Measurements from ENCODE around the gene LEO1. TPM values are rescaled to one million over a fixed set of nuclear protein-coding genes. Genes with fewer than 3 reads are reported as not detected.

Gene LEO1
- total RNA-seq, 2 donors from 2014 or later, result 5.7 to 9.9 TPM

DNA sequence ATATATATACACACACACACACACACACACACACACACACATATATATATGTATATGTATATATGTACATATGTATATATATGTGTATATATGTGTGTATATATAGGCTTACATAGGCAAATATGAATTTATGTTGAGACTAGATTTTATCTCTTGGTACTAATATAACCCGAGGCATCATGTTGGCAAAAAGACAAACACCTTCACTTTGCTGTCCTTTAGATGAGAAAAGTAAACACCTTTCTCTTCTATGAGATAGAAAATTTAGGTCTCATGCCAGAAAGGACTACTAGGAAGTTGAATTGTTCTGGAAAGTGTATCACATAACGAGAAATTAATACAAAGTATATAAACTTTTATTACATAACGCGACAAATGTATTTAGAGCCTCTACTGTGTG is 19.6 kb upstream of the LEO1 start:
- Histone ChIP-seq H3K27me3 (no peaks in the 10 kb centered on the region), H3K36me3 (replicated peaks in 1 of 2; ENCODE audit: insufficient read depth in 1 of 2, low read depth in 2 of 2) (no peaks in the 10 kb centered on the region), H3K4me1 (no peaks in the 10 kb centered on the region), H3K4me3 (no peak overlapping the region), H3K9me3 (no peaks in the 10 kb centered on the region), H3K27ac (no peak overlapping the region)
- ATAC-seq (no peak), DNase-seq (no peak)
- no peak for TF ChIP-seq POLR2A (IDR thresholded peaks at IDR 0.05)
- no peak for TF ChIP-seq CTCF (IDR thresholded peaks at IDR 0.05)
- intact Hi-C loops (cut with DNase I), result no loop called here
- WGBS, 2 donors, result 71 to 76% methylated on average over 4 of the region's 4 CpGs

DNA sequence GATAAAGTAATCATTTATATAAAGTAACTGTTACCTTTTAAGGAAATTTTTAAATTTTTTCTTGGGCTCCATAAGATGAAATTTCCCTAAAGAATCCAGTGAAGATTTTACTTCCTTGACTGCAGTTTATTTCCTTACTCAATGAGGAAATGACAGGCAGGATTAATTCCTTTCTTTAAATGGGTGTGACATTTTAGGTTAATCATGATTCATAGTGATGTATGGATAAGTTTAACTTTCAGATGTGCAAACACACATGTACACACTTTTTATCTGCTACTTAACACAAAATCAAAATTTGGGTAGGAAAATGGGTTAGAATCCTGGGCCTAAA is 11.2 kb upstream of the LEO1 start:
- Histone ChIP-seq H3K36me3 (replicated peaks in 1 of 2; ENCODE audit: insufficient read depth in 1 of 2, low read depth in 2 of 2) (no peaks in the 10 kb centered on the region), H3K9me3 (no peaks in the 10 kb centered on the region), H3K4me3 (no peak overlapping the region), H3K4me1 (peaks cover 11% of the 10 kb centered on the region), H3K27ac (no peak overlapping the region), H3K27me3 (no peaks in the 10 kb centered on the region)
- no peak for DNase-seq
- no peak for ATAC-seq
- intact Hi-C loops (cut with DNase I), result no loop called here
- no peak for TF ChIP-seq POLR2A (IDR thresholded peaks at IDR 0.05)
- TF ChIP-seq CTCF (IDR thresholded peaks at IDR 0.05), result no peak

DNA sequence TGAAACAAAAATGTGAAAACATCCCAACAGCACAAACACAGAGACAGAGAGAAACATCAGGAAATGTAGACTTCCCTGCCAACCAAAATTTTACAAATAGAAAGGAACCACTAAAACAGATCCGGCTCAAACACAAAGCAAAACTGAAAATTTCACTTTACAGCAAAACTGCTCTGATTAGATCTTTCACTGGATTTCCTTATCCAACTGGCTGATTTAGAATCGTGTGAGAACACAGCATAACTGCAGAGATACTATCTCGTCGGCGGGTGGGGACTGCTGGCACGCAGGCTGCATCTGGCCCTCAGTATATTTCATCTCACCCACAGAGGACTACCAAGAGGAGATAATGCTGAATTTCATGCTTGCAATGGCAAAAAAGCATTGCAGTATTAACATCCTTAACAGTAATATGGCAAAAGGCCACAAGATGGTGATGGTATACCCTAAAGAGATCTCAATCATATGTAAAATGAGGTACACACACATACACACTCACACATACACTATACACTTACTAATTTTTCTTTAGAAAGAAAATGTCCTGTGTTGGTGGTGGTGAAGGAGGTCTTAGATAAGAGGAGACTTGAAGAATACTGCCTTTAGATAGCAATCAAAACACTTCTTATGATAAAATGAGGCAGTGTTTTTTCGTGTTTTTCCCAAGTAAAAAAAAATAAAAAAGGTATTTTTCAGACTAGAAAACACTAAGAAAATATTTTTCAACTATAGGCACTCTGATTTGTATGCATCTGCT is 10.6 kb upstream of the LEO1 start:
- Histone ChIP-seq H3K27ac (peak overlapping the region in 2 of 4 donors; percentile 8 to 22), H3K27me3 (no peaks in the 10 kb centered on the region), H3K4me3 (no peak overlapping the region), H3K36me3 (replicated peaks in 1 of 2; ENCODE audit: insufficient read depth in 1 of 2, low read depth in 2 of 2) (no peaks in the 10 kb centered on the region), H3K4me1 (peaks cover 11% of the 10 kb centered on the region), H3K9me3 (no peaks in the 10 kb centered on the region)
- ATAC-seq, result peak; percentile 53
- TF ChIP-seq CTCF (IDR thresholded peaks at IDR 0.05), result peak in 4 of 7 experiments; percentile 43 to 62 (median 48)
- no peak for TF ChIP-seq POLR2A (IDR thresholded peaks at IDR 0.05)
- WGBS, 2 donors, result 16 to 24% methylated on average over 7 of the region's 7 CpGs
- peak in 2 of 4 donors; percentile 11 to 16 for DNase-seq
- intact Hi-C loops (cut with DNase I), result no loop called here

DNA sequence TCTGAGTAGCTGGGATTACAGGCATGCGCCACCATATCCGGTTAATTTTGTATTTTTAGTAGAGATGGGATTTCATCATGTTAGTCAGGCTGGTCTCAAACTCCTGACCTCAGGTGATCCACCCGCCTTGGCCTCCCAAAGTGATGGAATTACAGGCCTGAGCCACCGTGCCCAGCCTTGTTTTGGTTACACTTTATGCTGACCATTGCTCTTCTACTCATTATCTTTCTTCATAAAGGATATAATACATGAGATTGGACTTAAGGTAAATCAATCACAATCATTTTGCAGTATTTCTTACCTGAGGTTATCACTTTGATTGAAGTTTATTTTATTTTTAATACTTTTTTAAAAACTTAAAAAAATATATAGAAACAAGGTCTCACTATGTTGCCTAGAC is 2.2 kb upstream of the LEO1 start:
- no peak for TF ChIP-seq CTCF (IDR thresholded peaks at IDR 0.05)
- no peak for TF ChIP-seq POLR2A (IDR thresholded peaks at IDR 0.05)
- no peak for DNase-seq
- peaks cover 13% of the 10 kb centered on the region for H3K4me1 ChIP-seq
- H3K9me3 ChIP-seq, result no peaks in the 10 kb centered on the region
- no peak for ATAC-seq
- H3K27ac ChIP-seq, result no peak overlapping the region
- no peaks in the 10 kb centered on the region for H3K36me3 ChIP-seq (replicated peaks in 1 of 2; ENCODE audit: insufficient read depth in 1 of 2, low read depth in 2 of 2)
- WGBS, 2 donors, result 94% methylated on average over 4 of the region's 4 CpGs
- no peaks in the 10 kb centered on the region for H3K27me3 ChIP-seq
- no peak overlapping the region for H3K4me3 ChIP-seq
- intact Hi-C loops (cut with DNase I), result no loop called here

DNA sequence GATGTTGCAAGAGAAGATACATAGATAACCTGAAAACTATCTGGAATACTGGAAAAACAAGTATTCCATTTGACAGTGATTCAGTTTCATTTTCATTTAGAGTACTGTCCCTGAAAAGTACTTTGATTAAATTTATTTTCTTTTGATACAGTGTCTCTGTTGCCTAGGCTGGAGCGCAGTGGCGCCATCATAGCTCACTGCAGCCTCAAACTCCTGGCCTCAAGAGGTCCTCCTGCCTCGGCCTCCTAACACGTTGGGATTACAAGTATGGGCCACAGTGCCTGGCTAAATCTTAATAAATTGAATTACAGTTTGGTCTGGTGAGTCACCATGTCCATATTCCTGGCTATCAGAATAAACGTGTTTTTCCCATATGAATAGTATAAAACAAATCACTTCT is 1.6 kb upstream of the LEO1 start:
- WGBS, 2 donors, result 67 to 85% methylated on average over 5 of the region's 5 CpGs
- no peaks in the 10 kb centered on the region for H3K9me3 ChIP-seq
- H3K27ac ChIP-seq, result no peak overlapping the region
- peaks cover 13% of the 10 kb centered on the region for H3K4me1 ChIP-seq
- no peak for ATAC-seq
- intact Hi-C loops (cut with DNase I), result no loop called here
- DNase-seq, result no peak
- H3K4me3 ChIP-seq, result no peak overlapping the region
- no peaks in the 10 kb centered on the region for H3K36me3 ChIP-seq (replicated peaks in 1 of 2; ENCODE audit: insufficient read depth in 1 of 2, low read depth in 2 of 2)
- TF ChIP-seq CTCF (IDR thresholded peaks at IDR 0.05), result no peak
- no peaks in the 10 kb centered on the region for H3K27me3 ChIP-seq

Data from body of pancreas (tissue), 4 donors.